ENCODE data around the gene PIK3IP1.
"Not testable (repeated sequence)": the region's sequence is repeated elsewhere in the genome, so short reads cannot be mapped to it uniquely, and the experiment has no call there.

Gene PIK3IP1

DNA sequence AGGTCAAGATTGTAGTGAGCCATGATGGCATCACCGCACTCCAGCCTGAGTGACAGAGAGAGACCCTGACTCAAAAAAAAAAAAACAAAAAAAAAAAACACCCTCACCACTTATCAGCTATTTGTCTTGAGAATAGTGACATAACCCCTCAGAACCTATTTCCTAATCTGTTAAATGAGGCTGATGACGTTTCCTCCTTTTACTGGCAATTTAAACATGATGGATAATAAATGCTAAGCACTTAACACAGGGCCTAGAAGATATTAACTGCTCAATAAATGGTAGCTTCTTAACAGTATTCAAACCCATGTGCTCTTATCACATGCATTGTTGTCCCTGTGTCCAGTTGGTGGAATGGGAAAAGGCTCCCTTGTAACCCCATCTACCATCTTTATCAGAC is 45.6 kb downstream of the PIK3IP1 start:
- H3K79me2 ChIP-seq (ENCODE audit: control insufficient read depth, low read length) = peaks cover 20% of the 10 kb centered on the region
- H3K27ac ChIP-seq (ENCODE audit: low read depth, low read length) = no peak overlapping the region
- H3K4me2 ChIP-seq (ENCODE audit: low read length) = no peak overlapping the region
- H3K4me1 ChIP-seq (ENCODE audit: control insufficient read depth, low read length) = no peaks in the 10 kb centered on the region
- no peaks in the 10 kb centered on the region for H3K27me3 ChIP-seq (ENCODE audit: control insufficient read depth, low read length)
- H3K9me3 ChIP-seq (ENCODE audit: control insufficient read depth, insufficient read depth, low read length) = no peaks in the 10 kb centered on the region
- TF ChIP-seq, protein P1, sequence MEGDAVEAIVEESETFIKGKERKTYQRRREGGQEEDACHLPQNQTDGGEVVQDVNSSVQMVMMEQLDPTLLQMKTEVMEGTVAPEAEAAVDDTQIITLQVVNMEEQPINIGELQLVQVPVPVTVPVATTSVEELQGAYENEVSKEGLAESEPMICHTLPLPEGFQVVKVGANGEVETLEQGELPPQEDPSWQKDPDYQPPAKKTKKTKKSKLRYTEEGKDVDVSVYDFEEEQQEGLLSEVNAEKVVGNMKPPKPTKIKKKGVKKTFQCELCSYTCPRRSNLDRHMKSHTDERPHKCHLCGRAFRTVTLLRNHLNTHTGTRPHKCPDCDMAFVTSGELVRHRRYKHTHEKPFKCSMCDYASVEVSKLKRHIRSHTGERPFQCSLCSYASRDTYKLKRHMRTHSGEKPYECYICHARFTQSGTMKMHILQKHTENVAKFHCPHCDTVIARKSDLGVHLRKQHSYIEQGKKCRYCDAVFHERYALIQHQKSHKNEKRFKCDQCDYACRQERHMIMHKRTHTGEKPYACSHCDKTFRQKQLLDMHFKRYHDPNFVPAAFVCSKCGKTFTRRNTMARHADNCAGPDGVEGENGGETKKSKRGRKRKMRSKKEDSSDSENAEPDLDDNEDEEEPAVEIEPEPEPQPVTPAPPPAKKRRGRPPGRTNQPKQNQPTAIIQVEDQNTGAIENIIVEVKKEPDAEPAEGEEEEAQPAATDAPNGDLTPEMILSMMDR (IDR thresholded peaks at IDR 0.05; ENCODE audit: low read depth, low read length, poor library complexity, severe bottlenecking) = no peak
- TF ChIP-seq EZH2phosphoT487 (IDR thresholded peaks at IDR 0.05; ENCODE audit: borderline replicate concordance, low read length) = no peak
- no peaks in the 10 kb centered on the region for H3K9me2 ChIP-seq (replicated peaks; ENCODE audit: control insufficient read depth, low read length)
- peaks cover 7% of the 10 kb centered on the region; the same call in 1 of the 2 replicates for H4K20me1 ChIP-seq (ENCODE audit: control insufficient read depth, insufficient read depth, low read depth, low read length)
- peaks cover 13% of the 10 kb centered on the region; the same call in 1 of the 2 replicates for H3K36me3 ChIP-seq (ENCODE audit: control insufficient read depth, low read length)
- no peak overlapping the region for H3K4me3 ChIP-seq (ENCODE audit: low read length)
- no peaks in the 10 kb centered on the region for H3F3A ChIP-seq (ENCODE audit: control insufficient read depth, insufficient read depth)

DNA sequence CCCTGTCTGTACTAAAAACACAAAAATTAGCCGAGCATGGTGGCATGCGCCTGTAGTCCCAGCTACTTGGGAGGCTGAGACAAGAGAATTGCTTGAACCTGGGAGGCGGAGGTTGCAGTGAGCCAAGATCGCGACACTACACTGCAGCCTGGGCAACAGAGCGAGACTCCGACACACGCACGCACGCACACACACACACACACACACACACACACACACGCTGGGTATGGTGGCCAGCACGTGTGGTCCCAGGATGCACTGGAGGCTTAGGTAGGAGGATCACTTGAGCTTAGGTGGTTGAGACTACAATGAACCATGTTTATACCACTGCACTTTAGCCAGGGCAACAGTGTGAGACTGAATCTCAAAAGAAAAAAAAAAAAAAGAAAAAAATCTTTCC is 46.3 kb downstream of the PIK3IP1 start:
- not testable (repeated sequence) for H3K4me2 ChIP-seq (ENCODE audit: low read length); H4K20me1 ChIP-seq (ENCODE audit: control insufficient read depth, insufficient read depth, low read depth, low read length); H3F3A ChIP-seq (ENCODE audit: control insufficient read depth, insufficient read depth); H3K9me2 ChIP-seq (replicated peaks; ENCODE audit: control insufficient read depth, low read length); H3K27ac ChIP-seq (ENCODE audit: low read depth, low read length); H3K27me3 ChIP-seq (ENCODE audit: control insufficient read depth, low read length); H3K4me1 ChIP-seq (ENCODE audit: control insufficient read depth, low read length); H3K4me3 ChIP-seq (ENCODE audit: low read length); H3K9me3 ChIP-seq (ENCODE audit: control insufficient read depth, insufficient read depth, low read length)
- Histone ChIP-seq H3K36me3 (ENCODE audit: control insufficient read depth, low read length) (peaks cover 18% of the 10 kb centered on the region; the same call in 1 of the 2 replicates), H3K79me2 (ENCODE audit: control insufficient read depth, low read length) (peaks cover 24% of the 10 kb centered on the region)

DNA sequence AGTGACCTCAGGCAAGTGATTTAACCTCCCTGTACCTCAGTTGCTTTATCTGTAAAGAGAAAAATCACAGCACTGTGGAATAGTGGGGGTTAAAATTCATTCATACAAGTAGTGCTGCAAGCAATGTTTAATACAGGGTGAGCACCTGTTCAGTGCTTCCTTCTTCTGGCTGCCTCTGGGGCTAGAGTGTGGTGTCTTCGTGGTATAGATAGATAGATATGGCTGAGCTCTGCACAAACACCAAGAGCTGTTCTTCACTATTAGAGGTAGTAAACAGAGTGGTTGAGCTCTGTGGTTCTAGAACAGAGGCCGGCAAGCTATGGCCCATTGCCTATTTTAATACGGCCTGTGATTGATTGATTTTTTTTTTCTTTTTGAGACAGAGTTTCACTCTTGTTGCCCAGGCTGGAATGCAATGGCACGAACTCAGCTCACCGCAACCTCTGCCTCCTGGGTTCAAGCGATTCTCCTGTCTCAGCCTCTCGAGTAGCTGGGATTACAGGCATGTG is 47.3 kb downstream of the PIK3IP1 start:
- TF ChIP-seq, protein P1 (IDR thresholded peaks at IDR 0.05; ENCODE audit: low read depth, low read length, poor library complexity, severe bottlenecking) = no peak
- TF ChIP-seq EZH2phosphoT487 (IDR thresholded peaks at IDR 0.05; ENCODE audit: borderline replicate concordance, low read length) = no peak
- Histone ChIP-seq H3K4me2 (ENCODE audit: low read length) (no peak overlapping the region), H3K9me2 (replicated peaks; ENCODE audit: control insufficient read depth, low read length) (no peaks in the 10 kb centered on the region), H3K9me3 (ENCODE audit: control insufficient read depth, insufficient read depth, low read length) (no peaks in the 10 kb centered on the region), H3K4me1 (ENCODE audit: control insufficient read depth, low read length) (no peaks in the 10 kb centered on the region), H3K27ac (ENCODE audit: low read depth, low read length) (no peak overlapping the region), H3K4me3 (ENCODE audit: low read length) (no peak overlapping the region), H3K36me3 (ENCODE audit: control insufficient read depth, low read length) (peaks cover 19% of the 10 kb centered on the region; the same call in 1 of the 2 replicates), H4K20me1 (ENCODE audit: control insufficient read depth, insufficient read depth, low read depth, low read length) (peaks cover 5% of the 10 kb centered on the region; the same call in 1 of the 2 replicates), H3F3A (ENCODE audit: control insufficient read depth, insufficient read depth) (no peaks in the 10 kb centered on the region), H3K79me2 (ENCODE audit: control insufficient read depth, low read length) (peaks cover 27% of the 10 kb centered on the region), H3K27me3 (ENCODE audit: control insufficient read depth, low read length) (no peaks in the 10 kb centered on the region)

DNA sequence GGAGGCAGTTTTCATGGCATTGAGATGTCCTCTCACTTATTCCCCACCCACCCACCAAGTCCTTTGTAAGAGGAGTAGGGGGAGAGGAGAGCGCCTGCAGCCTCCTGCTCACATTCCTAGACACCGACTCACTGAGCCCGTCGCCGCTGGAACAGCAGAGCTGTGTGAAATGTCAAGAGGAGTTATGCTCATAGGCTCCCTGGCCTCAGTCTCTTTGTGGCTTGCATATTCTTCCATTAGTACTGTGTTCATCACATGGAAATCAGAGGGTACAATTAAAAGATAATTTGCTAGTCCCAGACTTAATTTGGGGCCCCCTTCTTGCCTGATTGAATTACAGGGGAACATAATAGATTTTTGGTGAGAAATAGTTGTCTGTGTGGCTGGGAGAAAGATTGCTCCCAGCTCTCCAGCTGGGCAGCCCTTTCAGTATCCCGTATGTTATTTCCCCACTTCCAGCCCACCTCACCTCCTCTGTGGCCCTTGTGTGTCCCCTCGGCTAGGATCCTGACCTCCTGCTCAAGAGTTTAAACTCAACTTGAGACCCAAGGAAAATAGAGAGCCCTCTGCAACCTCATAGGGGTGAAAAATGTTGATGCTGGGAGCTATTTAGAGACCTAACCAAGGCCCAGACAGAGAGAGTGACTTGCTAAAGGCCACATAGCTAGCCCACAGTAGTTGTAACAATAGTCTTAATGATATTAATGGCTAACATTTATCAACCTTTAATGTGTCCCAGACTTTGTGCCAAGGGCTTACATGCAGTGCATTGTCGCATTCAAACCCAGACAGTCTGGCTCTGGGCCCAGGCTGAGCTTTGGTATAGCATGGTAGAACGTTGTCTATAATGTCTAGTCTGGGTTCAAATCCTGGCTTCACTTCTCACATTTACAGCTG is 48.0 kb downstream of the PIK3IP1 start:
- Histone ChIP-seq H4K20me1 (ENCODE audit: control insufficient read depth, insufficient read depth, low read depth, low read length) (0 out of 2 replicates have a peak, but pooled peaks cover 3% of the 10 kb centered on the region), H3K9me2 (replicated peaks; ENCODE audit: control insufficient read depth, low read length) (no peaks in the 10 kb centered on the region), H3K9me3 (ENCODE audit: control insufficient read depth, insufficient read depth, low read length) (no peaks in the 10 kb centered on the region), H3K27ac (ENCODE audit: low read depth, low read length) (no peak overlapping the region), H3K4me2 (ENCODE audit: low read length) (no peak overlapping the region), H3K27me3 (ENCODE audit: control insufficient read depth, low read length) (no peaks in the 10 kb centered on the region), H3F3A (ENCODE audit: control insufficient read depth, insufficient read depth) (no peaks in the 10 kb centered on the region), H3K36me3 (ENCODE audit: control insufficient read depth, low read length) (peaks cover 19% of the 10 kb centered on the region; the same call in 1 of the 2 replicates), H3K79me2 (ENCODE audit: control insufficient read depth, low read length) (peaks cover 32% of the 10 kb centered on the region), H3K4me3 (ENCODE audit: low read length) (no peak overlapping the region), H3K4me1 (ENCODE audit: control insufficient read depth, low read length) (no peaks in the 10 kb centered on the region)
- no peak for TF ChIP-seq EZH2phosphoT487 (IDR thresholded peaks at IDR 0.05; ENCODE audit: borderline replicate concordance, low read length)
- TF ChIP-seq, protein P1 (IDR thresholded peaks at IDR 0.05; ENCODE audit: low read depth, low read length, poor library complexity, severe bottlenecking) = no peak
